ENCODE results near the gene KCNMA1.

- TF ChIP-seq CTCF (IDR thresholded peaks at IDR 0.05) (no peak), EZH2 (IDR thresholded peaks at IDR 0.05; ENCODE audit: borderline replicate concordance, insufficient read depth, low read depth, low read length, poor library complexity, severe bottlenecking) (no peak)
These were observed 614.9 kb downstream of the KCNMA1 start for GRCh38 chr10:77022671-77023070.

All from B cell (primary cell).